IMR-90 (cell line): ENCODE results near the gene GSG1L.

ENCODE experiments used
- CHD1 ChIP-seq: IDR thresholded peaks from 2 replicates; pipeline ENCODE4 v1.6.1; 2012; ENCODE audit warnings: low read depth, low read length, improper control_type of control experiment
- CTCF ChIP-seq: conservative IDR thresholded peaks from 2 replicates; pipeline ENCODE4 v1.5.1; 2012; ENCODE audit warnings: mild to moderate bottlenecking, low read depth, low read length, improper control_type of control experiment
- MXI1 ChIP-seq: IDR thresholded peaks from 2 replicates; pipeline ENCODE4 v1.6.1; 2012; ENCODE audit warnings: low read depth, mild to moderate bottlenecking, low read length, moderate library complexity, borderline replicate concordance
- POLR2A ChIP-seq: IDR thresholded peaks from 2 replicates; pipeline ENCODE4 v1.6.1; 2012; ENCODE audit warnings: mild to moderate bottlenecking, low read depth, low read length
- RAD21 ChIP-seq: IDR thresholded peaks from 2 replicates; pipeline ENCODE4 v1.6.1; 2012; ENCODE audit warnings: low read length, improper control_type of control experiment
- SMC3 ChIP-seq: fragments of 150-350 bp; IDR thresholded peaks from 2 replicates; pipeline ENCODE4 v1.6.1; 2016; ENCODE audit warnings: low read depth, mild to moderate bottlenecking, antibody characterized with exemption, low read length, moderate library complexity
- USF2 ChIP-seq: fragments of 150-350 bp; IDR thresholded peaks from 2 replicates; pipeline ENCODE4 v1.6.1; 2017; ENCODE audit warnings: mild to moderate bottlenecking, antibody characterized with exemption, low read length, low read depth

- TF ChIP-seq CTCF: no peak
- TF ChIP-seq POLR2A: no peak
- no peak for TF ChIP-seq MXI1
- TF ChIP-seq SMC3: no peak
- TF ChIP-seq CHD1: no peak
- peak; percentile 65 for TF ChIP-seq USF2
- no peak for TF ChIP-seq RAD21
Measured at GRCh38 chr16:27906883-27907282, 156.6 kb downstream of the GSG1L start.
